ENCODE measurements around the gene BTBD17. TPM values are rescaled to one million over a fixed set of nuclear protein-coding genes. Genes with fewer than 3 reads are reported as not detected.

BTBD17 gene
- polyA plus RNA-seq, 1 of the 3 experiments (the other 2 are of a cell fraction): not detected

DNA sequence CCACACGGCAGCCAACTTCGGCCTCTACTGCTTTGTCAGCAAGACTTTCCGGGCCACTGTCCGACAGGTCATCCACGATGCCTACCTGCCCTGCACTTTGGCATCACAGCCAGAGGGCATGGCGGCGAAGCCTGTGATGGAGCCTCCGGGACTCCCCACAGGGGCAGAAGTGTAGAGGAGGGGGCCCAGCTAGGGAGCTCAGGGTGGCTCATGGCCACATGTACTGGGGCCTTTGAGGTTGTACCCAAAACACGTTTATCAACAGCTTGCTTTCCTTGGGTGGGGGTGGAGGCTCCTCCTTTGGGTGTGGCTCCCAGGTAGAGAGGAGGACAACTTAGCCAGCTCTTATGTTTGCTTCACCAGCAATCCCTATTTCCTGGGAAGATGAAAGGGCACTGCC lies 10.8 kb upstream of the BTBD17 start:
- no peaks in the 10 kb centered on the region for H3F3A ChIP-seq (replicated peaks; ENCODE audit: insufficient read depth)
- no peak overlapping the region for H3K9ac ChIP-seq
- no peak for DNase-seq
- no peaks in the 10 kb centered on the region for H3K36me3 ChIP-seq (replicated peaks in 1 of 2; ENCODE audit: control insufficient read depth in 1 of 2, insufficient read depth in 2 of 2, low read length in 1 of 2)
- no peak overlapping the region for H3K4me3 ChIP-seq (ENCODE audit: low read depth in 2 of 2, low read length in 1 of 2)
- H3K9me3 ChIP-seq: no peaks in the 10 kb centered on the region
- no peak overlapping the region for H3K4me2 ChIP-seq
- ChIA-PET POLR2A (no interaction called here), CTCF (interaction anchor here (1.3 to 2.0 kb wide), 2 partner anchors 20 to 111 kb away, joined by 3 to 6 read pairs; no protein-coding TSS in a partner anchor)
- no peak for TF ChIP-seq FOXJ3 (CRISPR knock-in tag; IDR thresholded peaks at IDR 0.05)
- TF ChIP-seq FOSL2 (IDR thresholded peaks at IDR 0.05; ENCODE audit: borderline replicate concordance, low read depth): no peak
- TF ChIP-seq FOXM1 (IDR thresholded peaks at IDR 0.05; ENCODE audit: low read depth): no peak
- TF ChIP-seq TEAD4 (IDR thresholded peaks at IDR 0.05; ENCODE audit: borderline replicate concordance, insufficient read depth): no peak
- TF ChIP-seq, protein P1, sequence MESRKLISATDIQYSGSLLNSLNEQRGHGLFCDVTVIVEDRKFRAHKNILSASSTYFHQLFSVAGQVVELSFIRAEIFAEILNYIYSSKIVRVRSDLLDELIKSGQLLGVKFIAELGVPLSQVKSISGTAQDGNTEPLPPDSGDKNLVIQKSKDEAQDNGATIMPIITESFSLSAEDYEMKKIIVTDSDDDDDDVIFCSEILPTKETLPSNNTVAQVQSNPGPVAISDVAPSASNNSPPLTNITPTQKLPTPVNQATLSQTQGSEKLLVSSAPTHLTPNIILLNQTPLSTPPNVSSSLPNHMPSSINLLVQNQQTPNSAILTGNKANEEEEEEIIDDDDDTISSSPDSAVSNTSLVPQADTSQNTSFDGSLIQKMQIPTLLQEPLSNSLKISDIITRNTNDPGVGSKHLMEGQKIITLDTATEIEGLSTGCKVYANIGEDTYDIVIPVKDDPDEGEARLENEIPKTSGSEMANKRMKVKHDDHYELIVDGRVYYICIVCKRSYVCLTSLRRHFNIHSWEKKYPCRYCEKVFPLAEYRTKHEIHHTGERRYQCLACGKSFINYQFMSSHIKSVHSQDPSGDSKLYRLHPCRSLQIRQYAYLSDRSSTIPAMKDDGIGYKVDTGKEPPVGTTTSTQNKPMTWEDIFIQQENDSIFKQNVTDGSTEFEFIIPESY (IDR thresholded peaks at IDR 0.05; ENCODE audit: borderline replicate concordance, low read depth): no peak
- TF ChIP-seq CHD2 (IDR thresholded peaks at IDR 0.05; ENCODE audit: low read length, partially characterized antibody): no peak
- TF ChIP-seq MXI1 (IDR thresholded peaks at IDR 0.05; ENCODE audit: low read depth, low read length): no peak
- no peak for TF ChIP-seq EP300 (IDR thresholded peaks at IDR 0.05; ENCODE audit: borderline replicate concordance in 1 of 2, low read depth in 1 of 2, low read length in 1 of 2)
- no peak for TF ChIP-seq SMC3 (IDR thresholded peaks at IDR 0.05; ENCODE audit: low read depth, low read length)
- no peak for TF ChIP-seq NRF1 (IDR thresholded peaks at IDR 0.05; ENCODE audit: low read depth, low read length)
- no peak for TF ChIP-seq RCOR1 (IDR thresholded peaks at IDR 0.05; ENCODE audit: low read length)
- no peak for TF ChIP-seq PBX3 (IDR thresholded peaks at IDR 0.05)
- TF ChIP-seq TAF1 (IDR thresholded peaks at IDR 0.05; ENCODE audit: borderline replicate concordance, low read depth, low read length): no peak
- no peak for TF ChIP-seq RFX5 (IDR thresholded peaks at IDR 0.05; ENCODE audit: low read length)
- no peak for TF ChIP-seq GABPA (IDR thresholded peaks at IDR 0.05; ENCODE audit: low read depth)
- peaks cover 0 to 5% of the 10 kb centered on the region in 2 experiments; a peak in 1 of 4 replicates for H3K4me1 ChIP-seq (ENCODE audit: control insufficient read depth in 1 of 2, insufficient read depth in 2 of 2, low read depth in 1 of 2, low read length in 1 of 2)
- no peaks in the 10 kb centered on the region for H3K9me2 ChIP-seq
- WGBS (ENCODE audit: low lambda C conversion rate): 64% methylated on average over 9 of the region's 9 CpGs
- no peaks in the 10 kb centered on the region for H4K20me1 ChIP-seq (ENCODE audit: insufficient read depth)
- no peaks in the 10 kb centered on the region for H3K27me3 ChIP-seq (ENCODE audit: insufficient read depth)
- no peak overlapping the region for H2AFZ ChIP-seq (ENCODE audit: low read depth)
- H3K27ac ChIP-seq (ENCODE audit: low read depth in 2 of 2, low read length in 1 of 2): no peak overlapping the region
- H3K79me2 ChIP-seq (ENCODE audit: insufficient read depth): no peaks in the 10 kb centered on the region

DNA sequence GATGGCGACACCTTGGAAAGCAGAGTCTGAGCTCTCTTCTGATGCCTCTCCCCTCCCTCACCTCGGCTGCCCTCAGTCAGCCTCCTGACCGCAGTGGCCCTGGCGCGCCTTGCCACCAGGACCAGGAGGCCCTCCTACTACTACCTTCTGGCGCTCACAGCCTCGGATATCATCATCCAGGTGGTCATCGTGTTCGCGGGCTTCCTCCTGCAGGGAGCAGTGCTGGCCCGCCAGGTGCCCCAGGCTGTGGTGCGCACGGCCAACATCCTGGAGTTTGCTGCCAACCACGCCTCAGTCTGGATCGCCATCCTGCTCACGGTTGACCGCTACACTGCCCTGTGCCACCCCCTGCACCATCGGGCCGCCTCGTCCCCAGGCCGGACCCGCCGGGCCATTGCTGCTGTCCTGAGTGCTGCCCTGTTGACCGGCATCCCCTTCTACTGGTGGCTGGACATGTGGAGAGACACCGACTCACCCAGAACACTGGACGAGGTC lies 10.0 kb upstream of the BTBD17 start:
- 63% methylated on average over 14 of the region's 26 CpGs for WGBS (ENCODE audit: low lambda C conversion rate)
- Histone ChIP-seq H4K20me1 (ENCODE audit: insufficient read depth) (no peaks in the 10 kb centered on the region), H3F3A (replicated peaks; ENCODE audit: insufficient read depth) (no peaks in the 10 kb centered on the region), H2AFZ (ENCODE audit: low read depth) (no peak overlapping the region), H3K9me2 (no peaks in the 10 kb centered on the region), H3K4me2 (no peak overlapping the region), H3K36me3 (replicated peaks in 1 of 2; ENCODE audit: control insufficient read depth in 1 of 2, insufficient read depth in 2 of 2, low read length in 1 of 2) (no peaks in the 10 kb centered on the region), H3K27ac (ENCODE audit: low read depth in 2 of 2, low read length in 1 of 2) (no peak overlapping the region), H3K9ac (no peak overlapping the region), H3K27me3 (ENCODE audit: insufficient read depth) (no peaks in the 10 kb centered on the region), H3K4me1 (ENCODE audit: control insufficient read depth in 1 of 2, insufficient read depth in 2 of 2, low read depth in 1 of 2, low read length in 1 of 2) (peaks cover 0 to 5% of the 10 kb centered on the region in 2 experiments; a peak in 1 of 4 replicates), H3K79me2 (ENCODE audit: insufficient read depth) (no peaks in the 10 kb centered on the region), H3K4me3 (ENCODE audit: low read depth in 2 of 2, low read length in 1 of 2) (no peak overlapping the region), H3K9me3 (no peaks in the 10 kb centered on the region)
- no peak for DNase-seq
- CTCF ChIA-PET: interaction anchor here (1.0 to 13.1 kb wide), 6 partner anchors 8 to 122 kb away, joined by 3 to 194 read pairs (median 25); partner anchors contain the start of gene BTBD17
- POLR2A ChIA-PET: no interaction called here
- TF ChIP-seq EP300 (IDR thresholded peaks at IDR 0.05; ENCODE audit: borderline replicate concordance in 1 of 2, low read depth in 1 of 2, low read length in 1 of 2): no peak
- TF ChIP-seq, protein P2, sequence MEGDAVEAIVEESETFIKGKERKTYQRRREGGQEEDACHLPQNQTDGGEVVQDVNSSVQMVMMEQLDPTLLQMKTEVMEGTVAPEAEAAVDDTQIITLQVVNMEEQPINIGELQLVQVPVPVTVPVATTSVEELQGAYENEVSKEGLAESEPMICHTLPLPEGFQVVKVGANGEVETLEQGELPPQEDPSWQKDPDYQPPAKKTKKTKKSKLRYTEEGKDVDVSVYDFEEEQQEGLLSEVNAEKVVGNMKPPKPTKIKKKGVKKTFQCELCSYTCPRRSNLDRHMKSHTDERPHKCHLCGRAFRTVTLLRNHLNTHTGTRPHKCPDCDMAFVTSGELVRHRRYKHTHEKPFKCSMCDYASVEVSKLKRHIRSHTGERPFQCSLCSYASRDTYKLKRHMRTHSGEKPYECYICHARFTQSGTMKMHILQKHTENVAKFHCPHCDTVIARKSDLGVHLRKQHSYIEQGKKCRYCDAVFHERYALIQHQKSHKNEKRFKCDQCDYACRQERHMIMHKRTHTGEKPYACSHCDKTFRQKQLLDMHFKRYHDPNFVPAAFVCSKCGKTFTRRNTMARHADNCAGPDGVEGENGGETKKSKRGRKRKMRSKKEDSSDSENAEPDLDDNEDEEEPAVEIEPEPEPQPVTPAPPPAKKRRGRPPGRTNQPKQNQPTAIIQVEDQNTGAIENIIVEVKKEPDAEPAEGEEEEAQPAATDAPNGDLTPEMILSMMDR (IDR thresholded peaks at IDR 0.05): no peak
- TF ChIP-seq TAF1 (IDR thresholded peaks at IDR 0.05; ENCODE audit: borderline replicate concordance, low read depth, low read length): no peak
- no peak for TF ChIP-seq SIN3A (IDR thresholded peaks at IDR 0.05; ENCODE audit: borderline replicate concordance, low read depth, low read length)
- TF ChIP-seq CHD2 (IDR thresholded peaks at IDR 0.05; ENCODE audit: low read length, partially characterized antibody): no peak
- no peak for TF ChIP-seq RCOR1 (IDR thresholded peaks at IDR 0.05; ENCODE audit: low read length)
- TF ChIP-seq GABPA (IDR thresholded peaks at IDR 0.05; ENCODE audit: low read depth): no peak
- TF ChIP-seq MXI1 (IDR thresholded peaks at IDR 0.05; ENCODE audit: low read depth, low read length): no peak
